GM21526 (cell line): Measurements from ENCODE around the gene GVQW3.
"Not testable (repeated sequence)": the region's sequence is repeated elsewhere in the genome, so short reads cannot be mapped to it uniquely, and the experiment has no call there.

Experiments
- ATAC-seq: cut with Tn5 transposase; IDR thresholded peaks from one replicate; pipeline ENCODE4 v1.9.1; 2021; ENCODE audit warnings: moderate library complexity; ENCODE audit not compliant: unreplicated experiment, low FRiP score

The GVQW3 gene

GRCh38 chr11:76382209-76382608 is 1.1 kb downstream of the GVQW3 start:
- no peak for ATAC-seq

GRCh38 chr11:76385903-76386302 is 4.8 kb downstream of the GVQW3 start:
- ATAC-seq = no peak

- no peak for ATAC-seq
These were observed 7.3 kb downstream of the GVQW3 start for GRCh38 chr11:76388408-76388807.

- no peak for ATAC-seq
These were observed 9.9 kb downstream of the GVQW3 start for GRCh38 chr11:76391021-76391420.

- no peak for ATAC-seq
These were observed 10.8 kb downstream of the GVQW3 start for GRCh38 chr11:76391811-76392475.

- no peak for ATAC-seq
These were observed 11.7 kb downstream of the GVQW3 start for GRCh38 chr11:76392870-76393269.

- ATAC-seq = no peak
These were observed 13.3 kb downstream of the GVQW3 start for GRCh38 chr11:76394411-76394810.

- no peak for ATAC-seq
These were observed 14.2 kb downstream of the GVQW3 start for GRCh38 chr11:76395296-76395695.

GRCh38 chr11:76397383-76397782 is 16.3 kb downstream of the GVQW3 start:
- no peak for ATAC-seq

- no peak for ATAC-seq
These were observed 19.8 kb downstream of the GVQW3 start for GRCh38 chr11:76400967-76401366.

GRCh38 chr11:76401484-76401883 is 20.4 kb downstream of the GVQW3 start:
- ATAC-seq = not testable (repeated sequence)

- no peak for ATAC-seq
These were observed 25.2 kb downstream of the GVQW3 start for GRCh38 chr11:76406359-76406758.

- no peak for ATAC-seq
These were observed 27.2 kb downstream of the GVQW3 start for GRCh38 chr11:76408171-76408965.

- no peak for ATAC-seq
These were observed 29.8 kb downstream of the GVQW3 start for GRCh38 chr11:76410851-76411357.

- ATAC-seq = no peak
These were observed 34.0 kb downstream of the GVQW3 start for GRCh38 chr11:76415073-76415472.

- ATAC-seq = no peak
These were observed 38.8 kb downstream of the GVQW3 start for GRCh38 chr11:76419896-76420295.

- no peak for ATAC-seq
These were observed 43.3 kb downstream of the GVQW3 start for GRCh38 chr11:76424379-76424778.

GRCh38 chr11:76424891-76425290 is 43.8 kb downstream of the GVQW3 start:
- no peak for ATAC-seq

- no peak for ATAC-seq
These were observed 45.5 kb downstream of the GVQW3 start for GRCh38 chr11:76426660-76427059.

- no peak for ATAC-seq
These were observed 54.9 kb downstream of the GVQW3 start for GRCh38 chr11:76436020-76436419.

- no peak for ATAC-seq
These were observed 62.3 kb downstream of the GVQW3 start for GRCh38 chr11:76443268-76443980.
